Ovary (tissue), 9 donors: ENCODE results near the gene TMEM134. TPM values are rescaled to one million over a fixed set of nuclear protein-coding genes. Genes with fewer than 3 reads are reported as not detected.

Source experiments
- DNase-seq, 5 donors: peaks; one replicate each; pipeline ENCODE4 v3.0.0-alpha.2; 2019 to 2020
- H3K27ac ChIP-seq, 2 donors: fragments of 200-600 bp; one replicate each; pipeline versions ENCODE4 v1.5.1 to v1.8.0; 2019 to 2022
- H3K27me3 ChIP-seq: fragments of 200-600 bp; one replicate; pipeline ENCODE4 v1.8.0; 2022
- H3K36me3 ChIP-seq: fragments of 200-600 bp; sonication (generic); one replicate; pipeline ENCODE4 v1.5.1; 2019
- H3K4me1 ChIP-seq: one replicate; pipeline ENCODE4 v1.8.1; 2013; ENCODE audit warnings: mild to moderate bottlenecking, moderate library complexity; ENCODE audit not compliant: insufficient read depth
- H3K4me3 ChIP-seq: fragments of 200-600 bp; sonication (generic); one replicate; pipeline ENCODE4 v1.5.1; 2017
- H3K9me3 ChIP-seq, 2 donors: fragments of 200-600 bp in 1 of 2; sonication (generic) in 1 of 2; one replicate each; pipeline versions ENCODE4 v1.5.1 to v1.8.1; 2013 to 2019; ENCODE audit warnings: mild to moderate bottlenecking in 1 of 2, moderate library complexity in 1 of 2
- EP300 ChIP-seq: sonication (generic); formaldehyde crosslinking; IDR thresholded peaks from one replicate; pipeline ENCODE4 v1.6.1; 2017; ENCODE audit warnings: antibody characterized with exemption
- POLR2A ChIP-seq: fragments of 450-650 bp; IDR thresholded peaks from one replicate; pipeline ENCODE4 v1.6.1; 2017; ENCODE audit warnings: antibody characterized with exemption, mild to moderate bottlenecking, moderate library complexity
- WGBS, 3 donors: extraction: QIAGEN DNeasy Blood & Tissue Kit in 1 of 3; methylation state at CpG; one replicate each; pipeline versions ENCODE4 v1.1.5 to v1.1.7; 2013 to 2017; 5-methylcytosine and 5-hydroxymethylcytosine counted together
- intact Hi-C, 4 donors: fragments of 100-400 bp; cut with DNase I; formaldehyde crosslinking; loops; one replicate each; pipeline versions ENCODE4 v1.11.0 to v1.15.1; 2022 to 2023
- polyA plus RNA-seq, 2 donors: library from polyadenylated mRNA; stranded (reverse); fragments of 200-250 nt in 1 of 2; fragments of 350-450 nt in 1 of 2; fragmentation: Illumina TruSeq in 1 of 2; extraction: RNeasy Lipid Tissue Mini Kit (QIAGEN cat#74804) in 1 of 2; gene quantifications; one replicate each; pipeline ENCODE4 v1.2.3, GENCODE V29; 2013 to 2014
- total RNA-seq, 7 donors: library from RNA; depleted of rRNA in 2 of 7; stranded (reverse); fragments of >200 nt in 2 of 7; fragmentation: NEBNext Ultra II Directional in 3 of 7; extraction: Animal tissue kit (Norgen Biotek cat#: 25700) in 3 of 7; gene quantifications; one replicate each; pipeline versions ENCODE4 v1.1.0 to v1.2.4, GENCODE V29; 2016 to 2023
- TF ChIP-seq, protein P1 (sequence below), 3 donors: fragments of 450-650 bp in 2 of 3; fragments of 200-600 bp in 1 of 3; IDR thresholded peaks; one replicate each; pipeline versions ENCODE4 v1.5.1 to v1.8.0; 2016 to 2022; ENCODE audit warnings: antibody characterized with exemption in 3 of 3, mild to moderate bottlenecking in 1 of 3
- donor health status: DM: no; HTN: no; CAD: no; lungs with moderate emphysema.
- donor health status: DM: no; HTN: no; CAD: no.
- donor health status: Bipolar disorder and iron deficiency.
- donor health status: DM: yes; HTN: yes; CAD: no.
- donor health status: DM: no; HTN: no; CAD: no.
- donor health status: DM: yes; HTN: yes; CAD: no.

TMEM134 gene
- total and polyA plus RNA-seq, 9 donors = 2.7 to 69.8 (median 44.3) TPM

DNA sequence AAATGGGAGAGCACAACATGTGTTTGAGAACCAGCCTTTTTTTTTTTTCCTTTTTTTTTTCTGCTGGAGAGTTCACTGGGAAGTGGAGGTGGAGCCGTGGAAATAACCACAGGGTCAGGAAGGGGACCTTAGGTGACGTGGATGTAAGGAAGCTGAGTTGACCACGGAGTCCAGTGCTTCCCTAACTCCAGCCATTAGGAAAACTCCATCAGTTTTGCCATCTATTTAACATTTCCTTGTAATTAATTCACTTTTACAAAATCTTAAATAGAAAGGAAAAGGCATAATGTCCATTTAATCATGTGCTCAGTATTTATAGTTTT is 40.9 kb upstream of the TMEM134 start:
- Histone ChIP-seq H3K27ac (no peak overlapping the region), H3K4me1 (peaks cover 8% of the 10 kb centered on the region), H3K36me3 (no peaks in the 10 kb centered on the region), H3K4me3 (no peak overlapping the region), H3K27me3 (no peaks in the 10 kb centered on the region), H3K9me3 (no peaks in the 10 kb centered on the region)
- intact Hi-C loops = no loop called here
- TF ChIP-seq POLR2A (no peak), EP300 (no peak)
- TF ChIP-seq, protein P1, sequence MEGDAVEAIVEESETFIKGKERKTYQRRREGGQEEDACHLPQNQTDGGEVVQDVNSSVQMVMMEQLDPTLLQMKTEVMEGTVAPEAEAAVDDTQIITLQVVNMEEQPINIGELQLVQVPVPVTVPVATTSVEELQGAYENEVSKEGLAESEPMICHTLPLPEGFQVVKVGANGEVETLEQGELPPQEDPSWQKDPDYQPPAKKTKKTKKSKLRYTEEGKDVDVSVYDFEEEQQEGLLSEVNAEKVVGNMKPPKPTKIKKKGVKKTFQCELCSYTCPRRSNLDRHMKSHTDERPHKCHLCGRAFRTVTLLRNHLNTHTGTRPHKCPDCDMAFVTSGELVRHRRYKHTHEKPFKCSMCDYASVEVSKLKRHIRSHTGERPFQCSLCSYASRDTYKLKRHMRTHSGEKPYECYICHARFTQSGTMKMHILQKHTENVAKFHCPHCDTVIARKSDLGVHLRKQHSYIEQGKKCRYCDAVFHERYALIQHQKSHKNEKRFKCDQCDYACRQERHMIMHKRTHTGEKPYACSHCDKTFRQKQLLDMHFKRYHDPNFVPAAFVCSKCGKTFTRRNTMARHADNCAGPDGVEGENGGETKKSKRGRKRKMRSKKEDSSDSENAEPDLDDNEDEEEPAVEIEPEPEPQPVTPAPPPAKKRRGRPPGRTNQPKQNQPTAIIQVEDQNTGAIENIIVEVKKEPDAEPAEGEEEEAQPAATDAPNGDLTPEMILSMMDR (IDR thresholded peaks at IDR 0.05) = no peak
- 32 to 41% (median 35%) methylated on average over 3 of the region's 3 CpGs for WGBS, 3 donors
- no peak for DNase-seq

- TF ChIP-seq, protein P1 (IDR thresholded peaks at IDR 0.05) = peak in 1 of 3 donors; percentile 6
- TF ChIP-seq POLR2A (peak; percentile 48), EP300 (peak; percentile 36)
- peak overlapping the region; percentile 80 for H3K4me3 ChIP-seq
- H3K36me3 ChIP-seq = no peaks in the 10 kb centered on the region
- H3K27me3 ChIP-seq = no peaks in the 10 kb centered on the region
- DNase-seq = peak; percentile 96 to 98 (median 98)
- peaks cover 13% of the 10 kb centered on the region for H3K4me1 ChIP-seq
- 1% methylated on average over 54 to 57 of the region's 57 CpGs for WGBS, 3 donors
- H3K9me3 ChIP-seq = no peaks in the 10 kb centered on the region
- peak overlapping the region; percentile 42 to 79 for H3K27ac ChIP-seq
- intact Hi-C loops = loop anchor here in 3 of 4 donors (2.0 to 10.0 kb wide), 4 partner anchors 64 to 156 kb away; partner anchors contain the start of genes CORO1B (in 1 of the 3), POLD4 (in 1 of the 3), PPP1CA (in 1 of the 3) and TBC1D10C (in 1 of the 3)
Measured at GRCh38 chr11:67508486-67509121, 39.6 kb upstream of the TMEM134 start.

DNA sequence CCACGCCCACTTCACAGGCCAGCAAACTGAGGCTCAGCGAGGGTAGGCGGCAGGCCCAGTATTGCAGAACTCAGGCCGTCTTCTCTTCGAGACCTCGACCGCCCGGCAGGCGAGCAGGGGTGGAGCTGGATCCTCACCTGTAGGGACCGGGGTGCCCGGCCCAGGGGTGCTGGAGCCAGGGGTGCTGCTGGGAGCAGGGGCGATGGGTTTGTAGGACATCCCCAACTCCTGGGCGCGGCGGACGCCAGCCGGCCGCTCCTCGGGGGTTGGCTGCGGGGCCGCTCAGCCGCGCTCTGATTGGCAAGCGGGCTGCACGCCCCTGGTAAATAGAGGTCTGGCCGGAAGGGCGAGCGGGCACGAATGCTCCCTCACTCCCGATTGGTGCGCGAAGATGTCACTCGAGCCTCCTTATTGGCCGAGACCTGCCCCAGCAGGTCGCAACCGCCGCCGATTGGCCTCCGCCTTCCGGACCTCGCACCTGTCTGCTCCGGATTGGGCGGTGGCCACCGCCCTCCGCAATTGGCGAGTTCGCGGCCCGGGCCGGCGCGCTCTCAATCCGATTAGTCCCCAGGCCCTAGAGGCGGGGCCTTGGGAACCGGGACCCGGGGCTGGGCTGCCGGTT is 38.9 kb upstream of the TMEM134 start, which contains the start of gene CDK2AP2:
Gene CDK2AP2 (minus strand): TSS at position 299 of the 622 bp plus-strand sequence. CDS start 80 bp downstream, at position 219.
- 0 to 1% (median 0%) methylated on average over 37 to 57 of the region's 57 CpGs for WGBS, 3 donors
- TF ChIP-seq POLR2A = peak; percentile 68
- TF ChIP-seq, protein P1 (IDR thresholded peaks at IDR 0.05) = peak in 1 of 3 donors; percentile 22
- TF ChIP-seq EP300 = no peak
- H3K27ac ChIP-seq = peak within 1 kb of the TSS; percentile 63 to 79
- H3K4me1 ChIP-seq = peaks cover 13% of the 10 kb centered on the region
- peak within 1 kb of the TSS; percentile 80 for H3K4me3 ChIP-seq
- no peaks in the 10 kb centered on the region for H3K36me3 ChIP-seq
- DNase-seq = peak; percentile 98 to 100 (median 99)
- intact Hi-C loops = loop anchor here in 3 of 4 donors (2.0 to 10.0 kb wide), 5 partner anchors 63 to 155 kb away; partner anchors contain the start of genes PPP1CA (in 2 of the 3), CORO1B (in 1 of the 3), POLD4 (in 1 of the 3) and TBC1D10C (in 1 of the 3)
- H3K27me3 ChIP-seq = no peaks in the 10 kb centered on the region
- H3K9me3 ChIP-seq = no peaks in the 10 kb centered on the region

GRCh38 chr11:67507242-67507863 is 38.3 kb upstream of the TMEM134 start:
- peaks cover 13% of the 10 kb centered on the region for H3K4me1 ChIP-seq
- DNase-seq = peak in 1 of 5 donors; percentile 27
- intact Hi-C loops = loop anchor here in 3 of 4 donors (2.0 to 10.0 kb wide), 4 partner anchors 63 to 110 kb away; partner anchors contain the start of genes PPP1CA (in 2 of the 3), CORO1B (in 1 of the 3) and TBC1D10C (in 1 of the 3)
- TF ChIP-seq, protein P1 (IDR thresholded peaks at IDR 0.05) = no peak
- TF ChIP-seq EP300 = no peak
- TF ChIP-seq POLR2A = no peak
- H3K36me3 ChIP-seq = no peaks in the 10 kb centered on the region
- H3K27me3 ChIP-seq = no peaks in the 10 kb centered on the region
- 35 to 39% (median 37%) methylated on average over 18 to 33 of the region's 33 CpGs for WGBS, 3 donors
- H3K9me3 ChIP-seq = no peaks in the 10 kb centered on the region
- peak overlapping the region; percentile 80 for H3K4me3 ChIP-seq
- H3K27ac ChIP-seq = peak overlapping the region; percentile 63 to 79
